ENCODE data around the gene RTN4IP1. TPM values are rescaled to one million over a fixed set of nuclear protein-coding genes. Genes with fewer than 3 reads are reported as not detected.
"Not testable (repeated sequence)": the region's sequence is repeated elsewhere in the genome, so short reads cannot be mapped to it uniquely, and the experiment has no call there.

Gene RTN4IP1
- total RNA-seq, 2 experiments from 2014 or later, result 5.5 to 6.0 TPM

- Mint-ChIP-seq H3K36me3 (ENCODE audit: low read depth) (peaks cover 3% of the 10 kb centered on the region), H3K27me3 (ENCODE audit: low read depth) (no peaks in the 10 kb centered on the region), H3K4me3 (no peak overlapping the region), H3K9me3 (no peaks in the 10 kb centered on the region), H3K27ac (no peak overlapping the region), H3K4me1 (ENCODE audit: low read depth) (peaks cover 7% of the 10 kb centered on the region)
- intact Hi-C loops (cut with micrococcal nuclease), result no loop called here
- CTCF ChIA-PET, result interaction anchor here (0.5 to 13.9 kb wide), 5 partner anchors 9 to 407 kb away, joined by 3 to 361 read pairs (median 6); no protein-coding TSS in a partner anchor
- no peak for DNase-seq
These were observed 56.9 kb downstream of the RTN4IP1 start for GRCh38 chr6:106572436-106572835.

DNA sequence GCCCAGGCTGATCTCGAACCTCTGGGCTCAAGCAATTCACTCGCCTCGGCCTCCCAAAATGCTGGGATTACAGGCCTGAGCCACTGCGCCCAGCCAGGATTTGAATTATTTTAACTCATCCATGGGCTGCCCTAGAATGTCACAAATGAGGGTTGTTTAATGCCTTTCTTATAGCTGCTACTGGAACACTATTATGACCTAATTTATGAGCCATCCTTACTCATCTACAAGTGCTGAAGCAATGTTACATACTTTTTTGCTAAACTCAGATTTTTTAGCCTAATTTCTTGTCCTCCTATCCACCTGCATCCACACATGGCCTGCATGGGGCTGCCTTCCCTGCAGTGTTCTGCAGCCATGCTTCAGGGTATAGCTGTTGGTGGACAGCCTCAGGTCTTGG is 59.9 kb downstream of the RTN4IP1 start:
- H3K4me3 Mint-ChIP-seq, result no peak overlapping the region
- intact Hi-C loops (cut with micrococcal nuclease), result no loop called here
- H3K27ac Mint-ChIP-seq, result no peak overlapping the region
- no peak for DNase-seq
- CTCF ChIA-PET, result interaction anchor here (1.2 to 13.9 kb wide), 4 partner anchors 123 to 410 kb away, joined by 4 to 361 read pairs (median 4); no protein-coding TSS in a partner anchor
- peaks cover 7% of the 10 kb centered on the region for H3K4me1 Mint-ChIP-seq (ENCODE audit: low read depth)
- H3K36me3 Mint-ChIP-seq (ENCODE audit: low read depth), result peaks cover 7% of the 10 kb centered on the region
- H3K27me3 Mint-ChIP-seq (ENCODE audit: low read depth), result no peaks in the 10 kb centered on the region
- H3K9me3 Mint-ChIP-seq, result no peaks in the 10 kb centered on the region

DNA sequence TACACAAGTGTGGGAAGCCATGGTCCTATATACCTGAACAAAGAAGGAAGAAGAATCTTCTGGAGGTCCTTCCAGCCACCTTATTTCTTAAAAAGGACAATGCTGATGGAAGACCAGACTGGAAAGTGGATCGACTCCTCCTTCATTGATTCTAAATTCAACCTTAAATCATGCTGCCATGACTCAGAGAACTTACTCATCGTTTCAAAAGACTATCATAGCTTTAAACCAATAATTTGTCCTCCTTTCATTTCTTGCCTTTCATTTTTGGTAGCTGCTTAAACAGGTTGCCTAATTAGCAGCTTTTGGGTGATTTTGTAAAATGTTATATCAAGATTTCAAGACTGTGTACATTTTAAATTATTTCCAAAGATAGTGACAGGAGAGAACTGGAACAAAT is 60.8 kb downstream of the RTN4IP1 start:
- DNase-seq, result no peak
- intact Hi-C loops (cut with micrococcal nuclease), result no loop called here
- no peaks in the 10 kb centered on the region for H3K9me3 Mint-ChIP-seq
- CTCF ChIA-PET, result interaction anchor here (0.6 to 13.9 kb wide), 6 partner anchors 13 to 232 kb away, joined by 3 to 361 read pairs (median 6); no protein-coding TSS in a partner anchor
- H3K4me1 Mint-ChIP-seq (ENCODE audit: low read depth), result peaks cover 7% of the 10 kb centered on the region
- H3K4me3 Mint-ChIP-seq, result no peak overlapping the region
- no peak overlapping the region for H3K27ac Mint-ChIP-seq
- peaks cover 7% of the 10 kb centered on the region for H3K36me3 Mint-ChIP-seq (ENCODE audit: low read depth)
- no peaks in the 10 kb centered on the region for H3K27me3 Mint-ChIP-seq (ENCODE audit: low read depth)

DNA sequence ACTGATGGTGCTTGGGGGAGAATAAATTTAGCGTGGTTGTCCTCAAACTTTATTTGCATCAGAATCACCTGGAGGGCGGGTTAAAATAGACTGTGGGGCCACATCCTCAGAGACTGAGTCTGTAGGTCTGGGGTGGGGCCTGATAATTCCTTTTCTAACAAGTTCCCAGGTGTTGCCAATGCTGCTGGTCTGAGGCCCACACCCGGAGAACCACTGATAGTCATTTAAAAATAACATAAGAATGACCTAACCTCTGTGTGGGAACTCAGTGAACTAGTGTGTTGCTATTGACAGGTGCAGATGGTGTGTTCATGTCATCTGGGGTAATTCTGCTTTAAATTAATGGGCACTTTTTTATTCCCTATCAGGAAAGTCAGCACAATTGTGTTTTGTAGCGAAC is 64.8 kb downstream of the RTN4IP1 start:
- no peaks in the 10 kb centered on the region for H3K9me3 Mint-ChIP-seq
- no peak for DNase-seq
- intact Hi-C loops (cut with micrococcal nuclease), result no loop called here
- no peak overlapping the region for H3K4me3 Mint-ChIP-seq
- no peaks in the 10 kb centered on the region for H3K27me3 Mint-ChIP-seq (ENCODE audit: low read depth)
- no peak overlapping the region for H3K27ac Mint-ChIP-seq
- peaks cover 12% of the 10 kb centered on the region for H3K36me3 Mint-ChIP-seq (ENCODE audit: low read depth)
- peaks cover 17% of the 10 kb centered on the region for H3K4me1 Mint-ChIP-seq (ENCODE audit: low read depth)
- CTCF ChIA-PET, result interaction anchor here (0.7 to 13.9 kb wide), 6 partner anchors 9 to 224 kb away, joined by 3 to 361 read pairs (median 18); no protein-coding TSS in a partner anchor

DNA sequence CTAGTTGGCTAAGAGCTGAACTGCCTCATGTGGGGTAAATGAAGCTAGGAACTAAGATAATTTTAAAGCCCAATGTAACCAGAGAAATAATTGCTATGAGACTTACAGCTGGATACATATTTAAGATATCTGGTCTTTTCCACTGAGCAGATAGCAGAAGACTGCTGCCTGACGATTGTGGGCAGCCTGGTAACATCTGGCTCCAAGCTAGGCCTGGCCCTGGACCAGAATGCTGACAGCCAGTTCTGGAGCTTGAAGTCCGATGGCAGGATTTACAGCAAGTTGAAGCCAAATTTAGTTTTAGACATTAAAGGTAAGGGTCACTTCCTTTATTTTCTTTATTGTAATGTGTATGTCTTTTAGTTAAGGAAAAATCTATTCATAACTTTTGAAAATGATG is 65.7 kb downstream of the RTN4IP1 start:
- no peak for DNase-seq
- H3K9me3 Mint-ChIP-seq, result no peaks in the 10 kb centered on the region
- CTCF ChIA-PET, result interaction anchor here (0.8 to 13.9 kb wide), 8 partner anchors 11 to 231 kb away, joined by 3 to 361 read pairs (median 5); no protein-coding TSS in a partner anchor
- H3K4me1 Mint-ChIP-seq (ENCODE audit: low read depth), result peaks cover 16% of the 10 kb centered on the region
- intact Hi-C loops (cut with micrococcal nuclease), result no loop called here
- H3K4me3 Mint-ChIP-seq, result no peak overlapping the region
- no peak overlapping the region for H3K27ac Mint-ChIP-seq
- H3K27me3 Mint-ChIP-seq (ENCODE audit: low read depth), result no peaks in the 10 kb centered on the region
- peaks cover 12% of the 10 kb centered on the region for H3K36me3 Mint-ChIP-seq (ENCODE audit: low read depth)

GRCh38 chr6:106561686-106562405 is 67.5 kb downstream of the RTN4IP1 start:
- H3K27ac Mint-ChIP-seq, result no peak overlapping the region
- peaks cover 11% of the 10 kb centered on the region for H3K36me3 Mint-ChIP-seq (ENCODE audit: low read depth)
- peaks cover 14% of the 10 kb centered on the region for H3K4me1 Mint-ChIP-seq (ENCODE audit: low read depth)
- no peak for DNase-seq
- no peaks in the 10 kb centered on the region for H3K9me3 Mint-ChIP-seq
- H3K4me3 Mint-ChIP-seq, result no peak overlapping the region
- intact Hi-C loops (cut with micrococcal nuclease), result no loop called here
- CTCF ChIA-PET, result interaction anchor here (1.0 to 13.9 kb wide), 10 partner anchors 8 to 227 kb away, joined by 3 to 361 read pairs (median 5); no protein-coding TSS in a partner anchor
- no peaks in the 10 kb centered on the region for H3K27me3 Mint-ChIP-seq (ENCODE audit: low read depth)

GRCh38 chr6:106560996-106561685 is 68.2 kb downstream of the RTN4IP1 start:
- H3K4me1 Mint-ChIP-seq (ENCODE audit: low read depth), result peaks cover 10% of the 10 kb centered on the region

GRCh38 chr6:106559659-106560058 is 69.6 kb downstream of the RTN4IP1 start:
- H3K9me3 Mint-ChIP-seq; H3K4me1 Mint-ChIP-seq (ENCODE audit: low read depth); DNase-seq; H3K27me3 Mint-ChIP-seq (ENCODE audit: low read depth); H3K4me3 Mint-ChIP-seq; H3K27ac Mint-ChIP-seq; H3K36me3 Mint-ChIP-seq (ENCODE audit: low read depth); intact Hi-C loops (cut with micrococcal nuclease): not testable (repeated sequence)
- CTCF ChIA-PET, result interaction anchor here (1.0 to 2.2 kb wide), 3 partner anchors 21 to 114 kb away, joined by 3 to 8 read pairs (median 4); no protein-coding TSS in a partner anchor

More at GRCh38 chr6:106560996-106561685, 68.2 kb downstream of the RTN4IP1 start:
- no peaks in the 10 kb centered on the region for H3K9me3 Mint-ChIP-seq
- DNase-seq, result peak; percentile 47
- H3K27me3 Mint-ChIP-seq (ENCODE audit: low read depth), result no peaks in the 10 kb centered on the region
- CTCF ChIA-PET, result interaction anchor here (1.1 to 13.9 kb wide), 8 partner anchors 8 to 227 kb away, joined by 3 to 361 read pairs (median 5); no protein-coding TSS in a partner anchor
- intact Hi-C loops (cut with micrococcal nuclease), result no loop called here
- peaks cover 9% of the 10 kb centered on the region for H3K36me3 Mint-ChIP-seq (ENCODE audit: low read depth)
- H3K4me3 Mint-ChIP-seq, result no peak overlapping the region
- no peak overlapping the region for H3K27ac Mint-ChIP-seq

DNA sequence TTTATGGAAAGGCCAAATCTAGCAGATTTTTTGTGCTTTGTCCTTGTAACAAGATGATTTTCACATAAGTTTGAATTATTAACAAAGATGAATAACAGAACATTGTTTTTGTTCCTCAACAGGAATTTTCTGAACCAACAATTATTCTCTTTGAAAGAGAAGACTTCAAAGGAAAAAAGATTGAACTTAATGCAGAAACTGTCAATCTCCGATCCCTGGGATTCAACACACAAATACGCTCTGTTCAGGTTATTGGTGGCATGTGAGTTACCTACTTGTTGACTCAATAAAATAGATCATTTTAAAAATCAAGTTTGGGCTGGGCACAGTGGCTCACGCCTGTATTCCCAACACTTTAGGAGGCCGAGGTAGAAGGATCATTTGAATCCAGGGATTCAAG is 70.9 kb downstream of the RTN4IP1 start:
- intact Hi-C loops (cut with micrococcal nuclease), result no loop called here
- H3K9me3 Mint-ChIP-seq, result no peaks in the 10 kb centered on the region
- peaks cover 16% of the 10 kb centered on the region for H3K4me1 Mint-ChIP-seq (ENCODE audit: low read depth)

GRCh38 chr6:106557837-106558236 is 71.5 kb downstream of the RTN4IP1 start:
- H3K36me3 Mint-ChIP-seq (ENCODE audit: low read depth), result peaks cover 16% of the 10 kb centered on the region
- H3K4me1 Mint-ChIP-seq (ENCODE audit: low read depth), result peaks cover 22% of the 10 kb centered on the region
- CTCF ChIA-PET, result interaction anchor here (0.7 to 1.9 kb wide), 4 partner anchors 46 to 113 kb away, joined by 4 to 9 read pairs (median 6); no protein-coding TSS in a partner anchor
- H3K27ac Mint-ChIP-seq, result no peak overlapping the region
- H3K4me3 Mint-ChIP-seq, result no peak overlapping the region
- H3K9me3 Mint-ChIP-seq, result no peaks in the 10 kb centered on the region
- no peak for DNase-seq
- H3K27me3 Mint-ChIP-seq (ENCODE audit: low read depth), result no peaks in the 10 kb centered on the region
- intact Hi-C loops (cut with micrococcal nuclease), result loop anchor here (2.0 kb wide), 1 partner anchor 219 kb away; no protein-coding TSS in a partner anchor

More for the DNA sequence above, 70.9 kb downstream of the RTN4IP1 start:
- Mint-ChIP-seq H3K36me3 (ENCODE audit: low read depth) (peaks cover 13% of the 10 kb centered on the region), H3K4me3 (no peak overlapping the region), H3K27ac (no peak overlapping the region), H3K27me3 (ENCODE audit: low read depth) (no peaks in the 10 kb centered on the region)
- DNase-seq, result no peak
- CTCF ChIA-PET, result interaction anchor here (1.2 to 1.9 kb wide), 2 partner anchors 48 to 113 kb away, joined by 5 to 9 read pairs; no protein-coding TSS in a partner anchor

DNA sequence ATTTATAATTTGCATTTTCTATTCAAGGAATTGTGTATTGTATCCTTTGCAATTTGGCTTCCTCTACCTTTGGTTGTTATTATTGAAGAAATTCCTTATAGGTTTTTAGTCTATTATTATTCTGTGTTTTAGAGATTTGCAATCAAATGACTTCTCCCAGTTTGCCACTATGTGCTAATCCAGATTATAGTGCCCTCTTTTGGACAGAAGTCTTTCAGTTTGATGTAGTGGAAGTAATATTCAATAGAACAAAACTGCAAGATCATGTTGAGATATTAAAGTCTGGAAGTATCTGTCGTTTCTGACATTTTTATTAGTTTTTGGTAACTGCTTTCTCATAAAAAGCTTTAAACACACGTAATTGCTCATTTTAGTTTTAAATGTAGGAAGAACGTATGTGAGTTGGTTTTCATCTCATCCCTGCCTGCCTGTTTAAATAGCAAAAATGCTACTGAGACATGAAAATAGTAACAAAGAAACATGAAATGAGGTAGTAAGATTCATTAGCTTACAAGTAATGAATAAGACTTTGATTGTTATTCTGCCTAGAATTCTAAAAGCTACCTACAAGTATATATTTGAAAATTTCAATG is 72.8 kb downstream of the RTN4IP1 start:
- CTCF ChIA-PET, result interaction anchor here (0.7 to 3.2 kb wide), 9 partner anchors 10 to 111 kb away, joined by 3 to 19 read pairs (median 5); no protein-coding TSS in a partner anchor
- Mint-ChIP-seq H3K4me1 (ENCODE audit: low read depth) (peaks cover 18% of the 10 kb centered on the region), H3K9me3 (no peaks in the 10 kb centered on the region), H3K4me3 (no peak overlapping the region), H3K36me3 (ENCODE audit: low read depth) (peaks cover 20% of the 10 kb centered on the region), H3K27me3 (ENCODE audit: low read depth) (no peaks in the 10 kb centered on the region), H3K27ac (no peak overlapping the region)
- no peak for DNase-seq
- intact Hi-C loops (cut with micrococcal nuclease), result loop anchor here (1.0 to 2.0 kb wide), 3 partner anchors 43 to 218 kb away; no protein-coding TSS in a partner anchor
